GM19023 (cell line): ENCODE measurements around the gene LLCFC1.

Experiments used
- ATAC-seq: cut with Tn5 transposase; IDR thresholded peaks from one replicate; pipeline ENCODE4 v1.9.1; 2021; ENCODE audit warnings: mild to moderate bottlenecking, moderate library complexity; ENCODE audit not compliant: unreplicated experiment

LLCFC1 gene

GRCh38 chr7:142939226-142939910 lies at the start of gene LLCFC1:
Gene LLCFC1 (plus strand): TSS chr7:142939484. CDS start chr7:142939622, 138 bp downstream.
- ATAC-seq = no peak

- ATAC-seq = no peak
These were observed 49.5 kb upstream of the LLCFC1 start for GRCh38 chr7:142889816-142890215.

GRCh38 chr7:142890874-142891485 lies 48.3 kb upstream of the LLCFC1 start:
- no peak for ATAC-seq

GRCh38 chr7:142891490-142892082 lies 47.7 kb upstream of the LLCFC1 start:
- no peak for ATAC-seq

- no peak for ATAC-seq
These were observed 46.3 kb upstream of the LLCFC1 start for GRCh38 chr7:142892951-142893350.

DNA sequence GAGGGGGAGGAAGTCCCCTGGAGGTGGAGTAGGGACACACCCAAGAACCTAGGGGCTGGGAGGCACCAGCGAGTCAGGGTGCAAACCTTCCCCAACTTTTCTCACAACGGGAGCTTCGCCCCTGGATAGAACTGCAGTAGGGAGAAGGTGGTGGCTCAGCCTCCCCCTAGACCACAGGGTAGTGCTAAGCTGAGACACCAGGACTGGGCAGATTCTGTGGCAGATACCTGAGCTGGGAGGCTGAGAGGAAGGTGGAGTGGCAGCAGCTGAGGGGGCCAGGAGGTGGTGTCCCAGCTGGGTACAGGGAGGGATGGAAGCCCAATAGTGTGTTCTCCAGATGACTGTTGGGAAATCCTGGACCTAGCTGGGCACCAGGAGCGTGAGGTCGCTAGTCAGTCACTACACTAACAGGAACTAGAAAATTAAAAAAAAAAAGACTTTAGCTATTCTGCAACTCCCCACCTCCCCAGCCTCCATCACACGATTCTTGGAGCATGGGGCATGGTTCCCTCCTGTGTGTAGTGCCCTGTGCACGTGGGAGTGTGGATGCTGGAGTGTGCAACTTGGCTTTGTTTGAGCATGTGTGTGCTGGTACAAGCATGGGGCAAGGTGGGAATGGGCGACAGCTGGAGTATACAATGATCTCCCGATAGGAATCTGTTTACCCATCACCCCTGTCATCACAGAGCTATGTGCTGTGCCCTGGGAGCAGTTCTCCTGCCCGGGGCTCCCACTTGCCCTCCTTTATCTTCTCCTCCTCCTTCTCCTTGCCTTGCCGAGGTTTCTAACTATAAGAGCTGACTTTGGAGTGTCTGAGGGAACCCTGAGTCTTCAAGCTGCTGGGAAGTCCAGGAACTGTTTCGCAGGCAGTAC lies 44.9 kb upstream of the LLCFC1 start:
- ATAC-seq = no peak

DNA sequence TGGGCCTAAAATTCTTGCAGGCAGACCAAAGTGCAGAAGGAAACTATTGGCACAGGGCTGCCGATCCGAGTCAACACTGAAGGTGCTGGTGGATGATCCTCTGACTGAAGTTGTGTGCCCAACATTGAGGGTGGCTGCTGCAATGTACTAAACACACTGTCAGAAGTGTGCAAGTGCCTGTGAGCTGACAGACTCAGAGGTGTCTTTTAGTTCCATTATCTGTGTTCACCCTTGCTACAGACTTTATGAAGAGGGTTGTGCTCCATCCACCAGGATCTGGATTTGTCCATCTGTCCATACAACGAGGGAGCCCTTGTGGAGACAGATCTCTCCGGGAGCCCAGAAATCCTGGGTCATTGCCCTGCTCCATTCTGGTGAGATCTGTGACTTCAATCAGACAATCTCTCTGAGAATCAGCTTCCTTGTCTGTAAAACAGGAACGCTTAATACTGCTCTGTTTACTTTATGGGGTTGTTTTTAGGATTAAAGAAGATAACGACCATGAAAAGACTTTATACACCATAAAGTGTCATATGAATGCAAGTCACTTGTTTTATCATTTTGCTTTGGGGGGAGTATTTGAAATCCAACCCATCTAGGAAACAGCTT lies 44.2 kb upstream of the LLCFC1 start:
- ATAC-seq = no peak

GRCh38 chr7:142896151-142896550 lies 43.1 kb upstream of the LLCFC1 start:
- ATAC-seq = no peak

DNA sequence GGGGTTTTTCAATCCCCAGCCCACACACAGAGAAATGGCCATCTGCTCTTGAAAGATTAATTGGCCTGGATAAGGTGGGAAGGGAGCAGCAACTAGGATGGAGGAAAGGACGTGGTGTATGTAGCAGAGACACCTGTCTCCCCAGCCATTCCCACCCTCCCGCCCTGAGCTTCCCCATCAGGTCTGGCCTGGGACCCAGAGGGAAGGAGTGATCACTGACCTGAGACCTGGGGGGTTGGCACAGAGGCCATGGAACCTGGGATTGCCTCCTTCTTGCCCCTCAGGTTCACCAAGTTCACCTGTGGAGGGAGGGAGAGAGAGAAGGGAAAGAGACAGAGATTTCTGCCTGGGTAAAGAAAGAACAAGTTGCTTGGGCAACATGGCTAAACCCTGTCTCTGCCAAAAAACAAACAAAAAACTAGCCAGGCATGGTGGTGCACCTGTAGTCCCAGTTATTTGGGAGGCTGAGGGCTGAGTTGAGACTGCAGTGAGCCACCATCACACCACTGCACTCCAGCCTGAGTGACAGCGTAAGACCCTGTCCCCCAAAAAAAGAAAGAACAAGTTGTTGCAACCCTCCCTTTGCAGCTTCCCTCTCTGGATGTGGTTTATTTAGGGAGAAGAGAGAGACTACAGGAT lies 42.4 kb upstream of the LLCFC1 start:
- no peak for ATAC-seq

DNA sequence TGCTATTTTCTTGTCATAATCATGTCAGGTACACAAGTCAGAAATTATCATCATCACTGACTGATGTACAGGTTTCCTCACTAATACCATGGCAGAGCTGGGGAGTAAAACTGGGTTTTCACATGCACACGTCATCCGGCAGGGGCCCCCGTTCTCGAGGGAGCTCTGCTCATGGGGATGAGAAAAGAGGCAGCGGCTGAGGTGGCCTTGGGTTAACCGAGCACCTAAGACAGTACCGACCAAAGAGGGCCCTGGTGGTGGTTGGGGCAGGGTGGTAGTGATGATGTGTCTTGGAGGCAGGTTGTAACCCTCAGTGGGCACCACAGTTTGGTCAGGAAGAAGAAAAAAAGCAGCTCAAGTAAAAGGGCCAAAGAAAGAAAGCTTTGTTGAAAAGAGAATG lies 41.6 kb upstream of the LLCFC1 start:
- no peak for ATAC-seq

GRCh38 chr7:142898377-142899170 lies 40.7 kb upstream of the LLCFC1 start:
- ATAC-seq = no peak

DNA sequence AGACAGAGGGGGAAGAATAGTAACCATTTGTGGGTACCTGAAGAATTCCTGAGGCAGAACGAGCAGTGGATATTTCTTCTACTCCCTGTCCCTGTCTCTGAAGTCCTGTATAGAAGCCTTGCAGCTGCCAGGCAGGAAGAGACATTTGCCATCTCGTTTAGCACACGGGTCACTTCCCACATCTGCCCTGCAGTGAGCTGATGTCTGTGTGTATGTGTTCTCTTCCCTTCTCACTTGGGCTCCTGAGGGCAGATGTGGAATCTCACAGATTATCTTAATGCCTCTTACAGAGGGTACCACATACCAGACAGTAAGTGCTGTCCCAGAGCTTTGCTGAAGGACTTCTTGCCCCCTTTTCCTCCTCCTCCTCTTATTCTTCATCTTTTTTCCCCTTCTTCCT lies 39.6 kb upstream of the LLCFC1 start:
- no peak for ATAC-seq

GRCh38 chr7:142901426-142902259 lies 37.6 kb upstream of the LLCFC1 start:
- no peak for ATAC-seq

GRCh38 chr7:142904128-142904527 lies 35.2 kb upstream of the LLCFC1 start:
- no peak for ATAC-seq

DNA sequence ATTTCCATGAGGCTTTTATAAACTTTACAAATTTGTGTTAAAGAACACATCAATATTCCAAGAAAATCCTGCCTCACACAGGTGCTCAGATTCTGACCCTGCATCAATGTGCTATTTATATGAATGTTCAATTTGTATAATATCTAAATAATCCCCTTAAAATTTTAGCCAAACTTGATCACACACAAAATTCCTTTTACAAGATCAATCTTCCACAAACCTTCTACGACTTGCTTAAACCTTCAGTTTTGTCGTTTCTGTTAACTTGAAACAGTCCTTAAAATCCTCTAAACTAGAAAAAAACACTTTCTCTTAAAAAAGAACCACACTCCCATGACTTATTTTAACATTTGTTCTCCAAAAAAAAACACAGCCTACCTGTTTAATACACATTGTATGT lies 33.5 kb upstream of the LLCFC1 start:
- no peak for ATAC-seq

DNA sequence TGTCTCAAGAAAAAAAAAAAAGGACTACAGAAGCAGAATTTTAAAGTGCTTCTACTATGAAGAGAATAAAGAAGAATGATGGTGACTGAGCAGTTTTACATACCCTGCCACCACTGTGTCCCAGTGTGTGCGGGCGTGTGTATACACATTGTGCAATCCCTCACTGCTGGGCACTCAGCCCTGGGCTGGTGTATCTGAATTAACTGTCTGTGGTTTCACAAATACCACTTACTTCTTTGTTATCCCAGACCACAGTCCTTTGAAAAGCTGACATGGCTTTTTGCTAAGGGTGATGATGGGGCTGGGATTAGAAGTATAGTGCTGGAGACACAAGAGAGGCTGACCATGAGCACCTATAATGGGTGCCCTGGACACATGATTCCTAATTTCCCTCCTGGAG lies 32.6 kb upstream of the LLCFC1 start:
- no peak for ATAC-seq

GRCh38 chr7:142908290-142908689 lies 31.0 kb upstream of the LLCFC1 start:
- no peak for ATAC-seq

- ATAC-seq = no peak
These were observed 30.1 kb upstream of the LLCFC1 start for GRCh38 chr7:142908921-142909890.
